B cell (primary cell): ENCODE results near the gene ECE2. TPM values are rescaled to one million over a fixed set of nuclear protein-coding genes. Genes with fewer than 3 reads are reported as not detected.
A peak's percentile ranks its signal among the peaks of the same experiment; 100 is the strongest.

Experiments used
- ATAC-seq: fragments of 200-7000 bp; cut with Tn5 transposase; one replicate; pipeline ENCODE4 v1.10.0; 2021; ENCODE audit warnings: low read depth, mild to moderate bottlenecking, moderate number of reproducible peaks, moderate library complexity
- CTCF ChIA-PET: fragments of 350-600 bp; sonication (Branson Sonifier 250); formaldehyde crosslinking; loops from one replicate; lab custom pipeline; 2021; ENCODE audit warnings: antibody characterized with exemption, inconsistent platforms; lab: Charles Lee
- POLR2A ChIA-PET: fragments of 350-600 bp; sonication (Branson Sonifier 250); formaldehyde crosslinking; loops from one replicate; lab custom pipeline; 2021; ENCODE audit warnings: antibody characterized with exemption; lab: Charles Lee
- DNase-seq: peaks from one replicate; pipeline ENCODE4 v3.0.0; 2013
- H2AFZ ChIP-seq: 2 replicates; pipeline ENCODE4 v1.6.1; 2012; ENCODE audit warnings: mild to moderate bottlenecking, low read depth, low read length; ENCODE audit not compliant: insufficient read depth, poor library complexity, severe bottlenecking
- H3K27ac ChIP-seq, 2 donors: 1 replicate in 1 of 2; 2 replicates in 1 of 2; pipeline ENCODE4 v1.5.1; 2012 to 2013; ENCODE audit warnings: low read length in 2 of 2, mild to moderate bottlenecking in 2 of 2, moderate library complexity in 1 of 2
- H3K27me3 ChIP-seq, 4 experiments: fragments of 200-600 bp in 1 of 4; sonication (generic) in 1 of 4; replicated peaks in 1 of 4; 1 replicate in 2 of 4; 2 replicates in 2 of 4; pipeline versions ENCODE4 v1.6.1 to v1.7.0; 2013 to 2016; ENCODE audit warnings: low read length in 3 of 4, mild to moderate bottlenecking in 2 of 4, mixed read lengths in 1 of 4, moderate library complexity in 1 of 4; ENCODE audit not compliant: insufficient read depth in 4 of 4, control insufficient read depth in 3 of 4; ENCODE audit errors: control extremely low read depth in 1 of 4
- H3K36me3 ChIP-seq, 2 experiments: replicated peaks in 1 of 2; 1 replicate in 1 of 2; 2 replicates in 1 of 2; pipeline versions ENCODE4 v1.6.1 to v1.7.1; 2013; ENCODE audit warnings: low read length in 1 of 2; ENCODE audit not compliant: insufficient read depth in 2 of 2, control insufficient read depth in 1 of 2; ENCODE audit errors: control extremely low read depth in 1 of 2, extremely low read depth in 1 of 2
- H3K4me1 ChIP-seq, 2 donors: fragments of 200-600 bp in 1 of 2; sonication (generic) in 1 of 2; 1 replicate in 1 of 2; 2 replicates in 1 of 2; pipeline versions ENCODE4 v1.5.1 to v1.6.1; 2013 to 2017; ENCODE audit warnings: low read length in 2 of 2; ENCODE audit not compliant: control insufficient read depth in 2 of 2, insufficient read depth in 2 of 2
- H3K4me2 ChIP-seq: replicated peaks from 2 replicates; pipeline ENCODE3; 2012; ENCODE audit warnings: mild to moderate bottlenecking, low read depth, low read length; ENCODE audit not compliant: poor library complexity, severe bottlenecking
- H3K4me3 ChIP-seq, 5 experiments: fragments of 200-600 bp in 1 of 5; sonication (generic) in 1 of 5; 1 replicate in 3 of 5; 2 replicates in 2 of 5; pipeline versions ENCODE4 v1.5.1 to v1.7.0; 2011 to 2016; ENCODE audit warnings: low read length in 4 of 5, mild to moderate bottlenecking in 4 of 5, low read depth in 2 of 5, control low read depth in 1 of 5, moderate library complexity in 1 of 5; ENCODE audit not compliant: insufficient read depth in 1 of 5; ENCODE audit errors: control extremely low read depth in 1 of 5, extremely low read depth in 1 of 5
- H3K79me2 ChIP-seq: fragments of 200-600 bp; sonication (generic); one replicate; pipeline ENCODE4 v1.6.0; 2016; ENCODE audit warnings: low read length; ENCODE audit not compliant: control insufficient read depth, insufficient read depth
- H3K9ac ChIP-seq: fragments of 200-600 bp; sonication (generic); 2 replicates; pipeline ENCODE4 v1.6.1; 2017; ENCODE audit warnings: mild to moderate bottlenecking, low read length, moderate library complexity
- H3K9me3 ChIP-seq, 3 donors: one replicate each; pipeline versions ENCODE4 v1.6.1 to v1.7.1; 2013; ENCODE audit warnings: low read length in 2 of 3; ENCODE audit not compliant: control insufficient read depth in 2 of 3, insufficient read depth in 1 of 3; ENCODE audit errors: control extremely low read depth in 1 of 3
- H4K20me1 ChIP-seq: 2 replicates; pipeline ENCODE4 v1.6.0; 2012; ENCODE audit warnings: mild to moderate bottlenecking, low read length; ENCODE audit not compliant: insufficient read depth, control insufficient read depth, poor library complexity, severe bottlenecking
- H3K27ac Mint-ChIP-seq: one replicate; pipeline ENCODE4 v1.8.0; 2021; ENCODE audit warnings: mixed read lengths
- H3K27me3 Mint-ChIP-seq: one replicate; pipeline ENCODE4 v1.8.0; 2021; ENCODE audit warnings: mixed read lengths
- H3K4me1 Mint-ChIP-seq: one replicate; pipeline ENCODE4 v1.8.0; 2021; ENCODE audit warnings: mixed read lengths
- H3K4me3 Mint-ChIP-seq: one replicate; pipeline ENCODE4 v1.8.0; 2021; ENCODE audit warnings: mixed read lengths
- H3K9me3 Mint-ChIP-seq: one replicate; pipeline ENCODE4 v1.8.0; 2022; ENCODE audit warnings: mixed read lengths; ENCODE audit not compliant: insufficient read depth
- CTCF ChIP-seq: fragments of 200-600 bp; IDR thresholded peaks from one replicate; pipeline ENCODE4 v1.8.0; 2022; ENCODE audit warnings: antibody characterized with exemption, mild to moderate bottlenecking
- EZH2 ChIP-seq: IDR thresholded peaks from 2 replicates; pipeline ENCODE4 v1.6.1; 2012; ENCODE audit warnings: borderline replicate concordance, low read depth, mild to moderate bottlenecking, moderate library complexity, low read length; ENCODE audit not compliant: insufficient read depth, poor library complexity, severe bottlenecking
- WGBS: methylation state at CpG from one replicate; pipeline ENCODE4 v1.1.5; 2013; ENCODE audit warnings: missing lambda C conversion rate; ENCODE audit not compliant: insufficient coverage; 5-methylcytosine and 5-hydroxymethylcytosine counted together
- intact Hi-C: fragments of 100-400 bp; cut with micrococcal nuclease; formaldehyde crosslinking; loops from one replicate; pipeline ENCODE4 v1.10.0; 2022
- polyA plus RNA-seq: library from polyadenylated mRNA; depleted of rRNA; stranded (reverse); fragments of >200 nt; gene quantifications from 2 replicates; pipeline ENCODE4 v1.2.3, GENCODE V29; 2012
- total RNA-seq, 2 donors: library from RNA; stranded (reverse); fragments of 120-200 nt in 1 of 2; gene quantifications; 1 replicate in 1 of 2; 2 replicates in 1 of 2; pipeline versions ENCODE4 v1.2.3 to v1.2.4, GENCODE V29; 2013 to 2022

ECE2 gene
- total and polyA plus RNA-seq, 2 donors (not counting 1 experiment from before 2014, with no cell fraction given) = not detected

- DNase-seq (peak; percentile 48), ATAC-seq (peak; percentile 10)
- peak overlapping the region; percentile 60 for H2AFZ ChIP-seq
- peaks cover 0 to 69% (median 29%) of the 10 kb centered on the region in 4 experiments for H3K27me3 ChIP-seq
- H3K4me2 ChIP-seq = peak overlapping the region; percentile 96
- POLR2A ChIA-PET = no interaction called here
- H3K79me2 ChIP-seq = no peaks in the 10 kb centered on the region
- Mint-ChIP-seq H3K27me3 (peaks cover 51% of the 10 kb centered on the region), H3K4me1 (peaks cover 24% of the 10 kb centered on the region), H3K4me3 (peak overlapping the region; percentile 83), H3K9me3 (peaks cover 1% of the 10 kb centered on the region), H3K27ac (no peak overlapping the region)
- H3K4me1 ChIP-seq = peaks cover 27% of the 10 kb centered on the region in 2 donors
- H3K36me3 ChIP-seq = no peaks in the 10 kb centered on the region
- CTCF ChIA-PET = interaction anchor here (1.3 kb wide), 1 partner anchor 263 kb away, joined by 3 read pairs; no protein-coding TSS in a partner anchor
- no peak for TF ChIP-seq CTCF
- TF ChIP-seq EZH2 = no peak
- peaks cover 0 to 4% (median 0%) of the 10 kb centered on the region in 3 donors for H3K9me3 ChIP-seq
- WGBS = 6% methylated on average over 55 of the region's 66 CpGs
- peak overlapping the region in 4 of 5 experiments; percentile 28 to 67 (median 46) for H3K4me3 ChIP-seq
- peak overlapping the region; percentile 55 for H3K9ac ChIP-seq
- intact Hi-C loops = no loop called here
- no peak overlapping the region for H3K27ac ChIP-seq
- peaks cover 7% of the 10 kb centered on the region for H4K20me1 ChIP-seq
Observed at GRCh38 chr3:184261854-184262763, 13.7 kb upstream of the ECE2 start.

GRCh38 chr3:184262764-184263179 lies 13.1 kb upstream of the ECE2 start:
- CTCF ChIA-PET = no interaction called here
- Histone ChIP-seq H3K4me3 (no peak overlapping the region), H3K4me2 (peak overlapping the region; percentile 96), H3K27me3 (peaks cover 0 to 69% (median 29%) of the 10 kb centered on the region in 4 experiments), H4K20me1 (peaks cover 7% of the 10 kb centered on the region), H3K9me3 (peaks cover 0 to 4% (median 0%) of the 10 kb centered on the region in 3 donors), H3K36me3 (no peaks in the 10 kb centered on the region), H3K9ac (no peak overlapping the region), H3K27ac (no peak overlapping the region), H3K4me1 (peaks cover 27% of the 10 kb centered on the region in 2 donors), H3K79me2 (no peaks in the 10 kb centered on the region), H2AFZ (no peak overlapping the region)
- POLR2A ChIA-PET = no interaction called here
- peaks cover 53% of the 10 kb centered on the region for H3K27me3 Mint-ChIP-seq
- peaks cover 24% of the 10 kb centered on the region for H3K4me1 Mint-ChIP-seq
- H3K9me3 Mint-ChIP-seq = peaks cover 4% of the 10 kb centered on the region
- no peak for DNase-seq
- no peak overlapping the region for H3K27ac Mint-ChIP-seq
- TF ChIP-seq CTCF (no peak), EZH2 (no peak)
- H3K4me3 Mint-ChIP-seq = peak overlapping the region; percentile 72
- ATAC-seq = no peak
- WGBS = 20% methylated on average over 10 of the region's 15 CpGs
- intact Hi-C loops = no loop called here
